AG09309 (cell line): Measurements from ENCODE around the gene SEC16B.

Source experiments
- DNase-seq: peaks from one replicate; pipeline ENCODE4 v3.0.0-alpha.2; 2010; ENCODE audit warnings: low read depth
- H3K4me3 ChIP-seq: 2 replicates; pipeline ENCODE4 v1.5.1; 2011; ENCODE audit warnings: mild to moderate bottlenecking, low read depth, low read length, moderate library complexity; ENCODE audit not compliant: control insufficient read depth
- TF ChIP-seq, protein P1 (sequence below): IDR thresholded peaks from 2 replicates; pipeline ENCODE4 v1.5.1; 2011; ENCODE audit warnings: mild to moderate bottlenecking, low read depth, low read length, inconsistent platforms; ENCODE audit not compliant: insufficient read depth, control insufficient read depth; ENCODE audit errors: missing control alignments

The SEC16B gene

DNA sequence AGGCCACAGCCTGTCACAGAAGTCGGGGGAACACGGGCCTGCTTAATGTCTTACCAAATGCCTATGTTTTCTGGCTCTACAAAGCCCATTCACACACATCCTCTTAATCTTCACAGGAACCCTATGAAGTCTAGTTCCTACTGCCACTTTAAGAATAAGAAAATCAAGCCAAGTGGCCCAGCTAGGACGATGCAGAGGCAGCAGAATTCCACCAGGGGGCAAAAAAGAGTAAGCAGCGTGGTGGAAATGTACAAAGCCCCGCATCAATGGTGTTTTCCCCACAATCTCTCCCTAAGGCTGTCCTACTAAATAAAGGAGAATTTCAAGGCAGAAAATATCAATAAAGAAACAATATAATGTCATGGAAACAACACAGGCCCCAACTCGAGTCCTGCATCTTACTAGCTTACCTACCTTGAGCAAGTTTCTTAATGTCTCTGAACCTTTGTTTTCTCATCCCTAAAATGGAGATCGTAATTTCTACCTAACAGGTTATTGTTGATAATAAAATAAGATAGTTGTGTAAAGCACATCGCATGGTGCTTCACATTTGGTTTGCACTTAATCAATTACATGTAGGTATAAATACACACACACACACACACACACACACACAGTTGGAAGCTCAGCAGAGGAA is 21.4 kb downstream of the SEC16B start:
- H3K4me3 ChIP-seq = no peak overlapping the region
- peak; percentile 27 for DNase-seq
- TF ChIP-seq, protein P1, sequence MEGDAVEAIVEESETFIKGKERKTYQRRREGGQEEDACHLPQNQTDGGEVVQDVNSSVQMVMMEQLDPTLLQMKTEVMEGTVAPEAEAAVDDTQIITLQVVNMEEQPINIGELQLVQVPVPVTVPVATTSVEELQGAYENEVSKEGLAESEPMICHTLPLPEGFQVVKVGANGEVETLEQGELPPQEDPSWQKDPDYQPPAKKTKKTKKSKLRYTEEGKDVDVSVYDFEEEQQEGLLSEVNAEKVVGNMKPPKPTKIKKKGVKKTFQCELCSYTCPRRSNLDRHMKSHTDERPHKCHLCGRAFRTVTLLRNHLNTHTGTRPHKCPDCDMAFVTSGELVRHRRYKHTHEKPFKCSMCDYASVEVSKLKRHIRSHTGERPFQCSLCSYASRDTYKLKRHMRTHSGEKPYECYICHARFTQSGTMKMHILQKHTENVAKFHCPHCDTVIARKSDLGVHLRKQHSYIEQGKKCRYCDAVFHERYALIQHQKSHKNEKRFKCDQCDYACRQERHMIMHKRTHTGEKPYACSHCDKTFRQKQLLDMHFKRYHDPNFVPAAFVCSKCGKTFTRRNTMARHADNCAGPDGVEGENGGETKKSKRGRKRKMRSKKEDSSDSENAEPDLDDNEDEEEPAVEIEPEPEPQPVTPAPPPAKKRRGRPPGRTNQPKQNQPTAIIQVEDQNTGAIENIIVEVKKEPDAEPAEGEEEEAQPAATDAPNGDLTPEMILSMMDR = peak; percentile 91

DNA sequence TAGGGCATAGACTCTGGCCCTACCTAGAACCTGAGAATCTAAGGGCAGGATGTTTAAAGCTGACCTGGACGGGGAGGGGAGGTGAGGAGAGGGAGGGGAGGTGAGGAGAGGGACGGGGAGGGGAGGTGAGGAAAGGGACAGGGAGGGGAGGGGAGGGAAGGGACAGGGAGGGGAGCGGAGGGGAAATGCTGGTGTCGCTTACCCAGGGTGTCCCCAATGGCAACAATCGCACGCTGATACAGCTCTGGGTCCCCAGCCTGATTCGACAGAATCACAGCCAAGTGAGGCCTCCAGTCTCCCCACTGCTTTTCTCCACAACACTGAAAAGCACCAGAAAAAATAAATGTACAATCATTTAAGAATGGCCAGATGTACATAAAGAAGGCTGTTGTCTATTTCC is 22.2 kb downstream of the SEC16B start:
- no peak for DNase-seq

DNA sequence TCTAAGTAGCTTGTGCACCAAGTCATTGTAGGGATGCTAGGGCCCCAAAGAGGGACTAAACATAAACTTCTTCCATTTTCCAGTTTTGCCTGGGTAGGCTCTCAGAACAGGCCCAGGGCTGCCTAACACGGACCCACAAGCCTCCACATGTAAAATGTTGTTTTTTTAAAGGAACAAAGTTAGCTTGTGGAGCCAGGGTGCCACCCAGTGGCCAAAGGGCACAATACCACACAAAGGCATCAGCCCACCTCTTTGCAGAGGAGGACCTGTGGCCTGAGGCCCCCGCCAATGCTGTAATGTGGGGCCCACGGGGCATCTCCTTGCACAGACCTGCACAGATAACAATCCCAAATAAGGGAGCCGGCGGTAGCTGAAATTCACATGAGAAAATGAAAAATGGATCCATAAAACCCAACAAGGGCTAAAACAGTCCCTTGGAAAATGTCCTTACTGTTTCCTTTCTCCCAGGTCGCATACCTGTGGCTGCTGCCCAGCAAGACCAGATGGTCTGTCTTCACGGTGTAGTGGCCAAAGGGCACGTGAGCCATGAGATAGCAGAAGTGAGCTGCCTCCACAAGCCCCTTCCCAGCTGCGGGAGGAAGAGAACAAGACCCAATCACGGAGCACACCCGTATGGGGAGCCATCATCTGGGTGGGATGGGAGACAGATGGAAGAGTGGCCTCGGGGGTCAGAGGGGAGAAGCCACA is 23.8 kb downstream of the SEC16B start:
- TF ChIP-seq, protein P1 = peak; percentile 88
- peak; percentile 11 for DNase-seq
- no peak overlapping the region for H3K4me3 ChIP-seq

More for the DNA sequence above, 22.2 kb downstream of the SEC16B start:
- H3K4me3 ChIP-seq = no peak overlapping the region
- TF ChIP-seq, protein P1 = no peak

GRCh38 chr1:177944016-177944949 is 25.6 kb downstream of the SEC16B start:
- DNase-seq = no peak
- TF ChIP-seq, protein P1 = no peak
- H3K4me3 ChIP-seq = no peak overlapping the region

- DNase-seq = no peak
- TF ChIP-seq, protein P1 = no peak
- H3K4me3 ChIP-seq = no peak overlapping the region
These were observed 27.9 kb downstream of the SEC16B start for GRCh38 chr1:177941976-177942375.

GRCh38 chr1:177940682-177941081 is 29.2 kb downstream of the SEC16B start:
- no peak overlapping the region for H3K4me3 ChIP-seq
- no peak for DNase-seq
- TF ChIP-seq, protein P1 = no peak
